SK-N-SH treated with all-trans-retinoic acid at 6 μM for 48 hours (cell line): ENCODE measurements around the gene ANKDD1B.

Experiments
- ATAC-seq: fragments of 200-7000 bp; cut with Tn5 transposase; 3 replicates; pipeline ENCODE4 v1.9.1; 2020; ENCODE audit warnings: mild to moderate bottlenecking, moderate library complexity
- ARNTL ChIP-seq: fragments of 450-650 bp; formaldehyde crosslinking; IDR thresholded peaks from 2 replicates; pipeline ENCODE4 v1.5.0; 2020; ENCODE audit warnings: low read depth, mild to moderate bottlenecking, moderate library complexity, borderline replicate concordance
- BACH2 ChIP-seq: fragments of 250-450 bp; sonication (Bioruptor Pico); IDR thresholded peaks from 2 replicates; pipeline ENCODE4 v1.9.0; 2021; ENCODE audit warnings: mild to moderate bottlenecking, borderline replicate concordance
- CREB5 ChIP-seq: fragments of 250-450 bp; sonication (Bioruptor Pico); IDR thresholded peaks from 2 replicates; pipeline ENCODE4 v1.5.1; 2020; ENCODE audit warnings: low read depth, mild to moderate bottlenecking, moderate library complexity
- CSDC2 ChIP-seq: fragments of 250-450 bp; sonication (Bioruptor Pico); IDR thresholded peaks from 2 replicates; pipeline ENCODE4 v1.5.0; 2020; ENCODE audit warnings: mild to moderate bottlenecking, moderate library complexity
- ESRRG ChIP-seq: fragments of 250-450 bp; sonication (Bioruptor Pico); IDR thresholded peaks from 2 replicates; pipeline ENCODE4 v1.6.1; 2021; ENCODE audit warnings: mild to moderate bottlenecking
- GLIS3 ChIP-seq: fragments of 250-450 bp; sonication (Bioruptor Pico); IDR thresholded peaks from 2 replicates; pipeline ENCODE4 v1.5.0; 2020; ENCODE audit warnings: mild to moderate bottlenecking, moderate library complexity
- ISL1 ChIP-seq: fragments of 250-450 bp; sonication (Bioruptor Pico); IDR thresholded peaks from 2 replicates; pipeline ENCODE4 v2.1.2; 2022; ENCODE audit warnings: mild to moderate bottlenecking, moderate library complexity
- OSR1 ChIP-seq: fragments of 250-450 bp; sonication (Bioruptor Pico); IDR thresholded peaks from 2 replicates; pipeline ENCODE4 v1.8.0; 2022; ENCODE audit warnings: moderate library complexity, mild to moderate bottlenecking, inconsistent platforms
- POU6F1 ChIP-seq: fragments of 250-450 bp; sonication (Bioruptor Pico); IDR thresholded peaks from 2 replicates; pipeline ENCODE4 v1.8.0; 2021; ENCODE audit warnings: low read depth, mild to moderate bottlenecking, moderate library complexity, borderline replicate concordance
- PPARA ChIP-seq: fragments of 250-450 bp; sonication (Bioruptor Pico); IDR thresholded peaks from 2 replicates; pipeline ENCODE4 v1.5.0; 2020; ENCODE audit warnings: mild to moderate bottlenecking, borderline replicate concordance
- RARB ChIP-seq: fragments of 250-450 bp; sonication (Bioruptor Pico); IDR thresholded peaks from 2 replicates; pipeline ENCODE4 v1.8.0; 2021; ENCODE audit warnings: mild to moderate bottlenecking, moderate library complexity
- SNAI2 ChIP-seq: fragments of 250-450 bp; sonication (Bioruptor Pico); IDR thresholded peaks from 2 replicates; pipeline ENCODE4 v1.5.0; 2020; ENCODE audit warnings: mild to moderate bottlenecking, moderate library complexity
- TCF4 ChIP-seq: fragments of 250-450 bp; sonication (Bioruptor Pico); IDR thresholded peaks from 2 replicates; pipeline ENCODE4 v1.8.0; 2021; ENCODE audit warnings: mild to moderate bottlenecking, moderate library complexity, borderline replicate concordance
- TOX ChIP-seq: fragments of 250-450 bp; sonication (Bioruptor Pico); IDR thresholded peaks from 2 replicates; pipeline ENCODE4 v1.8.0; 2021; ENCODE audit warnings: mild to moderate bottlenecking, moderate library complexity, borderline replicate concordance
- ZC3H10 ChIP-seq: fragments of 250-450 bp; sonication (Bioruptor Pico); IDR thresholded peaks from 2 replicates; pipeline ENCODE4 v1.5.1; 2021; ENCODE audit warnings: mild to moderate bottlenecking, moderate library complexity
- ZFP3 ChIP-seq: fragments of 250-450 bp; sonication (Bioruptor Pico); IDR thresholded peaks from 2 replicates; pipeline ENCODE4 v1.5.0; 2020; ENCODE audit warnings: mild to moderate bottlenecking, moderate library complexity
- ZFP30 ChIP-seq: fragments of 450-650 bp; formaldehyde crosslinking; IDR thresholded peaks from 2 replicates; pipeline ENCODE4 v1.5.0; 2022; ENCODE audit warnings: mild to moderate bottlenecking, moderate library complexity
- ZNF565 ChIP-seq: fragments of 450-650 bp; formaldehyde crosslinking; conservative IDR thresholded peaks from 2 replicates; pipeline ENCODE4 v1.5.0; 2020; ENCODE audit warnings: low read depth, mild to moderate bottlenecking, moderate library complexity
- ZNF70 ChIP-seq: fragments of 450-650 bp; formaldehyde crosslinking; IDR thresholded peaks from 2 replicates; pipeline ENCODE4 v1.5.0; 2020; ENCODE audit warnings: mild to moderate bottlenecking, moderate library complexity
- ZNF8 ChIP-seq: fragments of 450-650 bp; formaldehyde crosslinking; IDR thresholded peaks from 2 replicates; pipeline ENCODE4 v1.5.0; 2020; ENCODE audit warnings: mild to moderate bottlenecking, moderate library complexity
- TF ChIP-seq, protein P1 (sequence below): fragments of 250-450 bp; sonication (Bioruptor Pico); IDR thresholded peaks from 2 replicates; pipeline ENCODE4 v1.5.0; 2020; ENCODE audit warnings: mild to moderate bottlenecking, moderate library complexity
- TF ChIP-seq, protein P2 (sequence below): fragments of 250-450 bp; sonication (Bioruptor Pico); IDR thresholded peaks from 2 replicates; pipeline ENCODE4 v1.5.1; 2021; ENCODE audit warnings: mild to moderate bottlenecking, moderate library complexity

Gene ANKDD1B

DNA sequence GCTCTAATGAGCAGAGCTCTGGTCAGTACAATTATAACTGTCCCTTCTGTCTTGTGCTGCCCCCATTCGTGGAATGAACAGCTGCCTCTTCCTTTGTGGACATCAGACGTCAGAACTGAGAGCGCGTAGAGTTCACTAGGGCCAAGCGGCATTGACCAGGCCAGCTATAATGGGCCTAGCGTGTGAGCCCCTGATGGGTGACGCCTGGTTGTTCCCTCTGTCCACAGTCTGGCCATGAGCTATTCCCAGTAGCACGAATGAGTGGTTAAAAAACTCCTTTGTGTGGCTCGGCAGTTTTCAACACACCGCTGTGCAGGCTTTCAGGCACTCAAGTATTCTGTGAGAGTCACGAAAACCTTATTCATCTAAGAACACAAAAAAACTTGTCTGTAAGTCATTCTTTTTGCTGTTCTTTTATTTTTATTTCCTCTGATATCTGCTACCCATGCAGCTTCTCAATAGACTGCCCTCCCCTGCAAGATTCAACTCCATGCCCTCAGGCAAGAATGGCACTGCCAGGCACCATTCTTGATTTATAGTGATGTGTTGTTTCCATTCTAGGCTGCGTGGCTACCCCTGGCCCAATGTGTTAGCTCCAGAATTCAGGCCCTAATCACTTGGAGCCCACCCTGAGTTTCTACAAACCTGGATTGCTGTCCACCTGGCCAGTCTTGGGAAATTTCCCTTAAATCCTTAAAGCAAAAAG, 52.5 kb downstream of the ANKDD1B start:
- no peak for TF ChIP-seq RARB
- TF ChIP-seq OSR1 (CRISPR knock-in tag): no peak
- no peak for TF ChIP-seq ZC3H10 (CRISPR knock-in tag)
- TF ChIP-seq, protein P1, sequence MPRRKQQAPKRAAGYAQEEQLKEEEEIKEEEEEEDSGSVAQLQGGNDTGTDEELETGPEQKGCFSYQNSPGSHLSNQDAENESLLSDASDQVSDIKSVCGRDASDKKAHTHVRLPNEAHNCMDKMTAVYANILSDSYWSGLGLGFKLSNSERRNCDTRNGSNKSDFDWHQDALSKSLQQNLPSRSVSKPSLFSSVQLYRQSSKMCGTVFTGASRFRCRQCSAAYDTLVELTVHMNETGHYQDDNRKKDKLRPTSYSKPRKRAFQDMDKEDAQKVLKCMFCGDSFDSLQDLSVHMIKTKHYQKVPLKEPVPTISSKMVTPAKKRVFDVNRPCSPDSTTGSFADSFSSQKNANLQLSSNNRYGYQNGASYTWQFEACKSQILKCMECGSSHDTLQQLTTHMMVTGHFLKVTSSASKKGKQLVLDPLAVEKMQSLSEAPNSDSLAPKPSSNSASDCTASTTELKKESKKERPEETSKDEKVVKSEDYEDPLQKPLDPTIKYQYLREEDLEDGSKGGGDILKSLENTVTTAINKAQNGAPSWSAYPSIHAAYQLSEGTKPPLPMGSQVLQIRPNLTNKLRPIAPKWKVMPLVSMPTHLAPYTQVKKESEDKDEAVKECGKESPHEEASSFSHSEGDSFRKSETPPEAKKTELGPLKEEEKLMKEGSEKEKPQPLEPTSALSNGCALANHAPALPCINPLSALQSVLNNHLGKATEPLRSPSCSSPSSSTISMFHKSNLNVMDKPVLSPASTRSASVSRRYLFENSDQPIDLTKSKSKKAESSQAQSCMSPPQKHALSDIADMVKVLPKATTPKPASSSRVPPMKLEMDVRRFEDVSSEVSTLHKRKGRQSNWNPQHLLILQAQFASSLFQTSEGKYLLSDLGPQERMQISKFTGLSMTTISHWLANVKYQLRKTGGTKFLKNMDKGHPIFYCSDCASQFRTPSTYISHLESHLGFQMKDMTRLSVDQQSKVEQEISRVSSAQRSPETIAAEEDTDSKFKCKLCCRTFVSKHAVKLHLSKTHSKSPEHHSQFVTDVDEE (CRISPR knock-in tag): no peak
- no peak for TF ChIP-seq ZNF565 (CRISPR knock-in tag)
- no peak for TF ChIP-seq TOX (CRISPR knock-in tag)
- TF ChIP-seq CREB5 (CRISPR knock-in tag): no peak
- TF ChIP-seq ZFP30: no peak
- no peak for TF ChIP-seq ZNF70
- TF ChIP-seq ESRRG (CRISPR knock-in tag): no peak
- no peak for TF ChIP-seq GLIS3
- TF ChIP-seq PPARA (CRISPR knock-in tag): no peak
- TF ChIP-seq TCF4 (CRISPR knock-in tag): no peak
- TF ChIP-seq ZFP3 (CRISPR knock-in tag): no peak
- no peak for TF ChIP-seq ARNTL (CRISPR knock-in tag)
- TF ChIP-seq BACH2 (CRISPR knock-in tag): no peak
- TF ChIP-seq CSDC2 (CRISPR knock-in tag): no peak
- TF ChIP-seq, protein P2, sequence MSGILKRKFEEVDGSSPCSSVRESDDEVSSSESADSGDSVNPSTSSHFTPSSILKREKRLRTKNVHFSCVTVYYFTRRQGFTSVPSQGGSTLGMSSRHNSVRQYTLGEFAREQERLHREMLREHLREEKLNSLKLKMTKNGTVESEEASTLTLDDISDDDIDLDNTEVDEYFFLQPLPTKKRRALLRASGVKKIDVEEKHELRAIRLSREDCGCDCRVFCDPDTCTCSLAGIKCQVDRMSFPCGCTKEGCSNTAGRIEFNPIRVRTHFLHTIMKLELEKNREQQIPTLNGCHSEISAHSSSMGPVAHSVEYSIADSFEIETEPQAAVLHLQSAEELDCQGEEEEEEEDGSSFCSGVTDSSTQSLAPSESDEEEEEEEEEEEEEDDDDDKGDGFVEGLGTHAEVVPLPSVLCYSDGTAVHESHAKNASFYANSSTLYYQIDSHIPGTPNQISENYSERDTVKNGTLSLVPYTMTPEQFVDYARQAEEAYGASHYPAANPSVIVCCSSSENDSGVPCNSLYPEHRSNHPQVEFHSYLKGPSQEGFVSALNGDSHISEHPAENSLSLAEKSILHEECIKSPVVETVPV: no peak
- no peak for TF ChIP-seq ISL1 (CRISPR knock-in tag)
- no peak for TF ChIP-seq SNAI2 (CRISPR knock-in tag)
- TF ChIP-seq, all 23 proteins: peak for 0
- ATAC-seq: no peak

GRCh38 chr5:75664979-75665378, 53.7 kb downstream of the ANKDD1B start:
- peak; percentile 46; the same call in 1 of the 2 replicates for TF ChIP-seq TCF4 (CRISPR knock-in tag)
- TF ChIP-seq ISL1 (CRISPR knock-in tag): peak; percentile 68
- no peak for TF ChIP-seq POU6F1 (CRISPR knock-in tag)
- no peak for TF ChIP-seq ZFP30
- ATAC-seq: peak; percentile 24; the same call in 1 of the 3 replicates

DNA sequence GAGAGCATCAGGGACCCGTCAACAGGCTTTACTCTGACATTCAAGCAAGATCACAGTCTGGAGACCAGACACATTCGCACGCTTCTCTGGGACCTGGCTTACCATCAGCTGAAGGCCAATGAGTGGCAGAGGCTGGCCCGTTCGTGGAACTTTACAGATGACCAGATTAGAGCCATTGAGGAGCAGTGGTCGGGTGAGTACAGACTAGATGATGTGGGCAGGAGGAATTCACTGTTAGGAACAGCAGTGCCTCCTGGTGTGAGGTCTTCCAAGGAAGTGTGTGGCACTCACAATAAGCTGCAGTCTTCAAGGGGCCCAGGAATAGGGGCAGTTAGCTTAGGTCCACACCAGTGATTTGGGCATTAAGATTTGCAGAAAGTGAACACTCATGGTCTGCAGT, 55.5 kb downstream of the ANKDD1B start:
- TF ChIP-seq ZC3H10 (CRISPR knock-in tag) (no peak), ZNF8 (CRISPR knock-in tag) (no peak), TOX (CRISPR knock-in tag) (no peak), ZNF565 (CRISPR knock-in tag) (no peak), ISL1 (CRISPR knock-in tag) (no peak), ESRRG (CRISPR knock-in tag) (no peak), ZFP3 (CRISPR knock-in tag) (no peak), OSR1 (CRISPR knock-in tag) (no peak), ARNTL (CRISPR knock-in tag) (no peak), ZNF70 (no peak), SNAI2 (CRISPR knock-in tag) (no peak), BACH2 (CRISPR knock-in tag) (no peak), CREB5 (CRISPR knock-in tag) (no peak), RARB (no peak), TCF4 (CRISPR knock-in tag) (no peak), CSDC2 (CRISPR knock-in tag) (no peak)
- TF ChIP-seq, protein P1 (CRISPR knock-in tag): no peak
- TF ChIP-seq, protein P2: no peak
- TF ChIP-seq, all 23 proteins: peak for 0
- no peak; the same call in 2 of the 3 replicates for ATAC-seq
